ENCODE results near the gene REV3L. TPM values are rescaled to one million over a fixed set of nuclear protein-coding genes. Genes with fewer than 3 reads are reported as not detected.

REV3L gene
- total and polyA plus RNA-seq, 2 of the 8 experiments (the other 6 are each of a cell fraction or from before 2014, with no cell fraction given) = 2.1 to 6.6 TPM

DNA sequence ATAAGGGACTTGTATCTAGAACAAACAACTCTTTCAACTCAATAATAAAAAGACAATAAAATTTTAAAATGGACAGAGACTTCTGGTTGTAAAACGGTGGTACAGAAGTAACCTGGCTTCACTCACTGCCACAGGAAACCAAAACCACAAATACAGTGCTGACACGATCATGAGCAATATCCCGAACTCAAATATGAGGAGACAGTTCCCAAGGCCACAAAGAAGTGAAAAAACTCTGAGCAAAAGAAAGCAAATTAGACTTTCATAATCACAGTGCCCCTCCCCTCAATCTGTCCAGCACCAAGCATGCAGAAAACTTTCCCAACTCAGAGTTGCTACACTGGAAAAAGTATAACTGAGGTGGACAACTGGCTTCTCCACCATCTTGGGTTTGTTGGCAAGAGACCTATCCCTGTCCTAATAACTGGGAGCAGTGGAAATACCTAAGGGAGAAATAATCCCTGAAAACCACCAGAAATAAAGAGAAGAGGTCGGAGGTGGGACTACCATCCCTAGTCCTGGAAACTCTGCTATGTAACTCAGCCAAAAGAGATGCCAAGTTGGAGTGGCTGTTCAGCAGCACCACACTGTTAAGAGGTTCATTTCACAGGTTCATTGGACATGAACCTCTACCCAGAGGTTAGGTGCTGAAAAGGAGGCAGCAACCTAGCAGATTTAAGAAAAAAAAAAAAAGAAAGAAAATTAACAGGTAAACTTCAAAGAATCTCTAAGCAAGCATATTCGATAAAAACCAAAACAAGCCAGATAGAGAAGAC, 55.5 kb downstream of the REV3L start (continued):
- no peak for TF ChIP-seq FOSL1 (IDR thresholded peaks at IDR 0.05; ENCODE audit: insufficient read depth, low read depth, low read length)
- no peak for TF ChIP-seq JUND (IDR thresholded peaks at IDR 0.05; ENCODE audit: low read length)
- TF ChIP-seq EZH2 (IDR thresholded peaks at IDR 0.05; ENCODE audit: low read depth, low read length, severe bottlenecking) = no peak
- TF ChIP-seq POLR2A (IDR thresholded peaks at IDR 0.05; ENCODE audit: control extremely low read depth in 1 of 2, low read depth in 2 of 2, low read length in 2 of 2) = no peak
- no peak for TF ChIP-seq KDM1A (IDR thresholded peaks at IDR 0.05; ENCODE audit: borderline replicate concordance, low read length)
- TF ChIP-seq SP4 (IDR thresholded peaks at IDR 0.05; ENCODE audit: low read length) = no peak
- no peak for TF ChIP-seq SIX5 (IDR thresholded peaks at IDR 0.05; ENCODE audit: low read depth, low read length)
- TF ChIP-seq RBBP5 (IDR thresholded peaks at IDR 0.05; ENCODE audit: borderline replicate concordance, low read depth, low read length) = no peak
- no peak for TF ChIP-seq CEBPB (IDR thresholded peaks at IDR 0.05; ENCODE audit: low read depth, low read length)

All from H1 (cell line).